ENCODE results near the gene MYO16.
"Not testable (repeated sequence)": the region's sequence is repeated elsewhere in the genome, so short reads cannot be mapped to it uniquely, and the experiment has no call there.

MYO16 gene

DNA sequence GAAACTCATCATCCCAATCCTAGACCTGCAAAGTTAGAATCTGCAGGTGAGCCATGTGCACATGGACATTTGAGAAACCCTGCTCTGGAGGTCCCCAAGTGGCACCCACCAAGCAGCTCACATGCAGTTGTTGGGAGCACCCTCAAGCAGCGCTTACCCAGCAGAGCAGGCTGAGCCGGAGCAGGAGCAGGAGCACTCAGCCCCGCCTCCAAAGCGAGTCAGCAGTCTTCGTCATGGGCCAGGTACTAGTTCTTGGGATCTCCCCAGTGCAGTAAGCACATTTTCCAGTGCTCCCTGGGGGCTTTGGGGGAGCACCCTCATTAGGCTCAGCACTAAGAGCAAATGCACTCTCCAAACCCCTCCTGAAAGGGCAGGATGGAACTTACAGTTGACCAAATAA is 584.3 kb downstream of the MYO16 start:
- H3K27ac ChIP-seq: no peak overlapping the region
- TF ChIP-seq, protein P1, sequence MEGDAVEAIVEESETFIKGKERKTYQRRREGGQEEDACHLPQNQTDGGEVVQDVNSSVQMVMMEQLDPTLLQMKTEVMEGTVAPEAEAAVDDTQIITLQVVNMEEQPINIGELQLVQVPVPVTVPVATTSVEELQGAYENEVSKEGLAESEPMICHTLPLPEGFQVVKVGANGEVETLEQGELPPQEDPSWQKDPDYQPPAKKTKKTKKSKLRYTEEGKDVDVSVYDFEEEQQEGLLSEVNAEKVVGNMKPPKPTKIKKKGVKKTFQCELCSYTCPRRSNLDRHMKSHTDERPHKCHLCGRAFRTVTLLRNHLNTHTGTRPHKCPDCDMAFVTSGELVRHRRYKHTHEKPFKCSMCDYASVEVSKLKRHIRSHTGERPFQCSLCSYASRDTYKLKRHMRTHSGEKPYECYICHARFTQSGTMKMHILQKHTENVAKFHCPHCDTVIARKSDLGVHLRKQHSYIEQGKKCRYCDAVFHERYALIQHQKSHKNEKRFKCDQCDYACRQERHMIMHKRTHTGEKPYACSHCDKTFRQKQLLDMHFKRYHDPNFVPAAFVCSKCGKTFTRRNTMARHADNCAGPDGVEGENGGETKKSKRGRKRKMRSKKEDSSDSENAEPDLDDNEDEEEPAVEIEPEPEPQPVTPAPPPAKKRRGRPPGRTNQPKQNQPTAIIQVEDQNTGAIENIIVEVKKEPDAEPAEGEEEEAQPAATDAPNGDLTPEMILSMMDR (IDR thresholded peaks at IDR 0.05): no peak
- no peak for TF ChIP-seq ZFX (IDR thresholded peaks at IDR 0.05; ENCODE audit: borderline replicate concordance)

DNA sequence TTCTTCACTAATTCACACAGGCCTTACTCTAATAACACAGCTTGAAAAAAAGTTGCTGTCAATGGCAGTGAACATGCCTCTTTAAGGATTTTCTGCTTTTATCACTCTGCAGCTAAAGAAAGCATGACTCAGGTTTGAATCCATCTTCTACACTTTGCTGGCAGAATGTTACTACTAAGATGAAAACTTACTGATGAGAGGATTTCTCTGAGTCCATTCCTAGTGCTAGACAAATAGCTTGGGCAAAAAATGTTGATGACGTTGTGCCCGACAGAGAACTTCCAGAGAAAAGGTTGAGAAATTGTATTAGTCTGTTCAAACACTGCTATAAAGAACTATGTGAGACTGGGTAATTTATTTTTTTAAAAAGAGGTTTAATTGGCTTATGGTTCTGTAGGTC is 585.0 kb downstream of the MYO16 start:
- TF ChIP-seq ZFX (IDR thresholded peaks at IDR 0.05; ENCODE audit: borderline replicate concordance): no peak
- TF ChIP-seq, protein P1 (IDR thresholded peaks at IDR 0.05): no peak
- no peak overlapping the region for H3K27ac ChIP-seq

DNA sequence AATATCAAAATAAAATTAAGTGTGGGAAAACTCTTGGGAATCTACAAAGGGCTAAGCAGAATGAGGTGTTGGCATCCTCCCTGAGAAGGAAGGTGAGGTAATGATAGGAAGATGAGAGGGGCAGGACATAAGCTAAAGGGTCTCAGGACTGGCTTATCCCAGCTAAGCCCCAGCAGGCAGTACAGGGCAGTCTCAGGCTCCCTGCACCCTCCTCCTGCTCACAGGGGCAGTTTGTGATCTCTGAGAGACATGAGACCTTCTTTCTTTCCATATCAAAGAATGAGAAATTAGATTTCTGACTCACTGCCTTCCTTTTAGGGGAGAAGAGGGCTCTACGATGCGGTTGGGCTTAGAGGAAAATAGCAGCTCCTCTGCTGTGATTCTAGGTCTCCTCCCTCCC is 586.0 kb downstream of the MYO16 start:
- no peak overlapping the region for H3K27ac ChIP-seq
- TF ChIP-seq ZFX (IDR thresholded peaks at IDR 0.05; ENCODE audit: borderline replicate concordance): no peak
- TF ChIP-seq, protein P1 (IDR thresholded peaks at IDR 0.05): no peak

DNA sequence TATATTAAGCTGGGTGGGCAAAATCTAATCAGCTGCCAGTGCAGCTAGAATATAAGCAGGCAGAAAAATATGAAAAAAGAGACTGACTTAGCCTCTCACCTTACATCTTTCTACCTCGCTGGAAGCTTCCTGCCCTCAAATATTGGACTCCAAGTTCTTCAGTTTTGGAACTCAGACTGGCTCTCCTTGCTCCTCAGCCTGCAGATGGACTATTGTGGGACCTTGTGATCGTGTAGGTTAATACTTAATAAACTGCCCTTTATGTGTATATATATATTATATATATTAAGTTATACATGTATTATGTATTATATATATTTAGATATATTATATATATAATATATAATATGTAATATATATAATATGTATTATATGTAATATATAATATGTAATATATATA is 588.1 kb downstream of the MYO16 start:
- H3K27ac ChIP-seq: not testable (repeated sequence)

DNA sequence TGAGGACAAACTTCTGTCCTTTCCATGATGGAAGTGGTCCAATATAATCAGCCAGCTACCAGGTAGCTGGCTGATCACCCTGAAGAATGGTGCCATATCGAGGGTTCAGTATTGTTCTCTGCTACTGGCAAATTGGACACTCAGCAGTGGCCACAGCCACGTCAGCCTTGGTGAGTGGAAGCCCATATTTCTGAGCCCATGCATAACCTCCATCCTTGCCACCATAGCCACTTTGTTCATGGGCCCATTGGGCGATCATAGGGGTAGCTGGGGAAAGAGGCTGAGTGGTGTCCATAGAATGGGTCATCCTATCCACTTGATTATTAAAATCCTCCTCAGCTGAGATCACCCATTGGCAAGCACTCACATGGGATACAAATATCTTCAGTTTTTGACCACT is 591.2 kb downstream of the MYO16 start:
- no peak overlapping the region for H3K27ac ChIP-seq
- TF ChIP-seq, protein P1 (IDR thresholded peaks at IDR 0.05): no peak
- no peak for TF ChIP-seq ZFX (IDR thresholded peaks at IDR 0.05; ENCODE audit: borderline replicate concordance)

GRCh38 chr13:109224033-109224432 is 594.6 kb downstream of the MYO16 start:
- H3K27ac ChIP-seq: no peak overlapping the region
- TF ChIP-seq, protein P1 (IDR thresholded peaks at IDR 0.05): no peak
- TF ChIP-seq ZFX (IDR thresholded peaks at IDR 0.05; ENCODE audit: borderline replicate concordance): no peak

DNA sequence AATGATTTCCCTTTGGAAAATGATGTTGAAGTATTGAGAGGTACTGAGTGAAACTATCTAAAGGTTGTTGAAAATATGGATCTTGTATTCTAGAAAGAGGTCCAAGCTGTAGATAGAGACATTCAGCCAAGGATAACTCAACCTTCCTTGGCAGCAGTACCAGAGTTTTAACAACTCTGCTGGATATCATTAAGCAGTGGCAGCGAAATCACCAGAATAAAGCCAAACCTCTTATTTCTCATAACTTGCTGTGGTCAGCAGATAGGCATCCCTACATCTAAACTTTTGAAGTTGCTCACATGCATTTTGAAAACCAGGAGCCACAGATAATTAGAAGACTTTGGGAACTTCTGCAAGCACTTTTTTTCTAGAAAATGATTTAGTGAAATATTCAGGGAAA is 597.2 kb downstream of the MYO16 start:
- H3K27ac ChIP-seq: no peak overlapping the region
- no peak for TF ChIP-seq ZFX (IDR thresholded peaks at IDR 0.05; ENCODE audit: borderline replicate concordance)

DNA sequence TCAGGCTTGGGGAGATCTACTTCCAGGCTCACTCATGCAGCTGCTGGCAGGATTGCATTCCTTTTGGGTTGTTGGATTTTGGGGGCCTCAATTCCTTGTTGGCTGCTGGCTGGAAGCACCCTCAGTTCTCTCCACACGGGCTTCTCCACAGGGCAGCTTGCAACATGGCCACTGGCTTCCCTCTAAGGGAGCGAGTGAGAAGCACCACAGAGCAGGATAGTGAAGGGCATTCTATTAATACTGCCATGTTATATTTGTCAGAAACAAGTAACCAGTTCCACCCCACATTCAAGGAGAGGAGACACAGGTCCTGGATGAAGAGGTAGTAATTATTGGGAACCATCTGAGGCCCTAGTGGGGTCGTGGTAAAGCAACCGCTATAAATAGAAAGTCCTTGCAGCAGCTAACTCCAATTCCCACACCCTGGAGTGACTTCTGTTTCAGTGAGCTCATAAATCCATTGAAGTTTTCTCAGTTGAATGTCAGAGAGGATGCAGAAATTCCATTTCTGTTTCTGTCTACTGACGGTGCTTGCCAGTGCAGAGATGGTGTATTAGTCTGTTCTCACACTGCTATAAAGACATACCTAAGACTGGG is 598.0 kb downstream of the MYO16 start:
- no peak for TF ChIP-seq ZFX (IDR thresholded peaks at IDR 0.05; ENCODE audit: borderline replicate concordance)
- TF ChIP-seq, protein P1 (IDR thresholded peaks at IDR 0.05): no peak
- H3K27ac ChIP-seq: no peak overlapping the region
